ENCODE results near the gene UBTD2. TPM values are rescaled to one million over a fixed set of nuclear protein-coding genes. Genes with fewer than 3 reads are reported as not detected.

UBTD2 gene
- total RNA-seq, 4 donors from 2014 or later: 14.5 to 22.1 (median 16.2) TPM

DNA sequence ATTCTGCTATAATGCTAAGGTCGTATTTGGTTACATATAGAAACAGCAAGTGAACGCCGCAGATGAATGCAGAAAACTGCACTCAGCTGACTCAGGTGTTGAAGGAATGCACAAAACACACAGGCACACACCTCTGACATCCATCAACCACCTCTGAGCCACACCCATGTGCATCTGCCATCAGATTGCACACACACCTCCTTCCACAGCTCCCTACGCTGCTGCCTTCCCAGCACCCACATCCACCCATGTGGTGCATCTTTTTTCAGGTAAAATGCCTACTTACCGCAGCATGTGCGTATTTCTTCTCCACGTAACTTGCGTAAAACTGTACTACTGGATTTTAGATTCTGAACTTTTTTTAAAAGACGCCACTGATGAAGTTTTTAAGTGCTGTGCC is 102.6 kb downstream of the UBTD2 start:
- DNase-seq (ENCODE audit: low spot score) (no peak), ATAC-seq (ENCODE audit: low FRiP score) (no peak)

DNA sequence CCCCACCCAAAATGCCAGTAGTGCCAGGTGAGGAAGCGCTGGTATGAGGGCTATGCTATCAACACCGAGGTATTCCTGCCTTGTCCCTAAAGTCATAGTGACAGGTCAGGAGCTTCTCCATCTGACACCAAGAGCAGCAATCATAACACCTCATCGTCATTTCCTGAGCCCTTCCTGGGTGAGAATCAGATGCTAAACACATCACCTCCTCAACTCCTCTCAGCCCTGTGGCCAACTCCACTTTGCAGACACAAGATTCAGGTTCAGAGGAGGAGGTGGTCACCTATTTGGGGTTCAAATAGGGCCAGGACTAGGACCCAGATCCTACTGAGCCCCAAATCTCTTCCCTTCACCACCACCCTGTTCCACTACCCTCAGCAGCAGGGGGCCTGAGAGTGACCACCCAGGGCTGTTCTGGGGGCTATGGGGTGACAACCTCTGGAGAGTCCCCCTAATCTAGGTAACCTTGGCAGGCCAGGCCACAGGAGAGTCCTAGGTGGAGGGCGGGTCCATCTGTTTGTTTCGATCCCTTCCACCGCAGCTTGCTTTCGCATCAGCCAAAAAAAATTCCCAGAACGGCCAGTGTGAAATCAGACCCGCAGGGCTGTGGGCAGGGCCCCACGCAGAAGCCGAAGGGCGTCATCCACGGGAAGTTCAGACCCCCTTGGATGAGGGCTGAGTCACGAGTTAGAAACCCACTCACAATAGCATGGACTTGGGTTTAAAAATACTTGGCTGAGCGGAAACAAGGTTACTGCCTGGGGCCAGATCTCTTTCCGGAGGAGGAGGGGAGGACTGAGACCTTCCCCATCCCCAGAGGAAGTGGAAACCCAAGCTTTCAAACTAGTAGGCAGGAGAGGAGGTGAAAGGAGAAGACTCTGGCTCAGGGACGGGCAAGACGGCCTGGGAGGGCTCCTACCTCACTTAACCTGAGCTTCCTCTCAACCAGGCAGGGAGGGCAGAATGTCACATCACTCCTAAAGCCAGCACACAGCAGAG is 104.3 kb downstream of the UBTD2 start:
- peak; percentile 42 for ATAC-seq (ENCODE audit: low FRiP score)
- DNase-seq (ENCODE audit: low spot score): no peak

More for the DNA sequence above, 102.6 kb downstream of the UBTD2 start:
- TF ChIP-seq, protein P1, sequence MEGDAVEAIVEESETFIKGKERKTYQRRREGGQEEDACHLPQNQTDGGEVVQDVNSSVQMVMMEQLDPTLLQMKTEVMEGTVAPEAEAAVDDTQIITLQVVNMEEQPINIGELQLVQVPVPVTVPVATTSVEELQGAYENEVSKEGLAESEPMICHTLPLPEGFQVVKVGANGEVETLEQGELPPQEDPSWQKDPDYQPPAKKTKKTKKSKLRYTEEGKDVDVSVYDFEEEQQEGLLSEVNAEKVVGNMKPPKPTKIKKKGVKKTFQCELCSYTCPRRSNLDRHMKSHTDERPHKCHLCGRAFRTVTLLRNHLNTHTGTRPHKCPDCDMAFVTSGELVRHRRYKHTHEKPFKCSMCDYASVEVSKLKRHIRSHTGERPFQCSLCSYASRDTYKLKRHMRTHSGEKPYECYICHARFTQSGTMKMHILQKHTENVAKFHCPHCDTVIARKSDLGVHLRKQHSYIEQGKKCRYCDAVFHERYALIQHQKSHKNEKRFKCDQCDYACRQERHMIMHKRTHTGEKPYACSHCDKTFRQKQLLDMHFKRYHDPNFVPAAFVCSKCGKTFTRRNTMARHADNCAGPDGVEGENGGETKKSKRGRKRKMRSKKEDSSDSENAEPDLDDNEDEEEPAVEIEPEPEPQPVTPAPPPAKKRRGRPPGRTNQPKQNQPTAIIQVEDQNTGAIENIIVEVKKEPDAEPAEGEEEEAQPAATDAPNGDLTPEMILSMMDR (IDR thresholded peaks at IDR 0.05): no peak

DNA sequence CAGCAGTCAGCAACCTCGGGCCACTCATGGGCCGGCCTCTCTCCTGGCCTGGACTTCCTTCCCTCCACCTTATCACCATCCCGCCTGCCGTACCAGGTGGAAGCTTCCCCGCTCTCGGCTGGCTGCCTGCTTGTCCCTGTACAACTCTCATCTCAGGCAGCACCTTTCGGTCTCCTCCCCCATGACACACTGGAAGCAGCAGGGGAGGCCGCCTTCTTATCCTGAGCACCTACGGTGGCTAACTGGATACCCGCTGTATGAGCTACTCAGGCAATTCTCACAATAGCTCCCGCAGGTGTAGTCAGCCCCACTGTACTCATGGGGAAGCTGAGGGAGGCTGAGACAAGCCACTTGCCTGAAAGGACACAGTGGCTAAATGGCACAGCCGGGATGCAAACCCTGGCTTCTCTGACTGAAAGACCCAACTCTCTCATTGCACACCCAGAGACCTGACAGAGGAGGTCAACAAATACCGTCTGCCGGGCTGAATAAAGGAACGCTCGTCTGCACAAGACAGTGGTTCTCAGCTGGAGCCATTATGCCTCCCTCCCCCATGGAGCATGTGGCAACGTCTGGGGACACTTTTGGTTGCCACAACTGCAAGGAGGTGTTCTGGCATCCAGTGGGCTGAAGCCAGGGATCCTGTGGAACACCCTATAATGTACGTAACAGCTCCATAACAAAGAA is 105.1 kb downstream of the UBTD2 start:
- DNase-seq (ENCODE audit: low spot score): no peak
- no peak for ATAC-seq (ENCODE audit: low FRiP score)
- TF ChIP-seq, protein P1 (IDR thresholded peaks at IDR 0.05): no peak

More for the DNA sequence above, 104.3 kb downstream of the UBTD2 start:
- TF ChIP-seq, protein P1 (IDR thresholded peaks at IDR 0.05): no peak

DNA sequence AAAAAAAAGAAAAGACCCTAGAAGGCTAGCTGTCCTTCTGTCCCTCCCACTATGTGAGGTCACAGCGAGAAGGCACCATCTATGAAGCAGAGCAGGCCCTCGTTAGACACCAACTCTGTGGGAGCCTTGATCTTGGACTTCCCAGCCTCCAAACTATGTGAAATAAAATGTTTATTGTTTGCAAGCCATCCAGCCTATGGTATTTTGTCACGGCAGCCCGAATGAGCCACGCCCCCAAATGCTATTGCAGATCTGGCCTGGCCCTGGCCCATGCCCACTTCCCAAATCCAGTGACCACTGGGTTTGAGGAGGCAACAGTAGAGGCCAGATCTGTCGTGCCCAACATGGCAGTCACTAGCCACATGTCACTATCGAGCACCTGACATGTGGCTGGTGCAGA is 106.4 kb downstream of the UBTD2 start:
- TF ChIP-seq, protein P1 (IDR thresholded peaks at IDR 0.05): no peak
- DNase-seq (ENCODE audit: low spot score) (no peak), ATAC-seq (ENCODE audit: low FRiP score) (no peak)

DNA sequence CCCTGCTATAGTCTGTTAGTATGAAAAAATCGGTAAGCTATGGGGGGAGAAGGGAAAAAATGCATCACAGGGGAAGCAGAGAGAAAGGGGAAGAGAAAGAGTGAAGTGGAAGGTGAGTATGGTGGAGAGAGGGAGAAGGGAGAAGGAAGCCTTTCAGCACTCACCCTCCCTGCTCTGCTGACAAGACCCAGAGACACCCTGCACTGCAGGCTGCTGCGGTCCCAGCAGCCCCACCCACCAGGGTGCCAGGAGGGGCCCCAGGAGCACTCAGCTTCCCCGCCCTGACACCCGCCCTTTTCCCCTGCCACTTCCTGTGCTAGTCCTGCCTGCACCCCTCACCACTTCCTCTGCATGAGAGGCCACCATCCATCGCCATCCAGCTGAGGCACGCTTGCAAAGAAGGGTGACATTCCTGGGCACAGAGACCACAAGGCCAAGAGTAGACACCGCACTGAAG is 108.3 kb downstream of the UBTD2 start:
- ATAC-seq (ENCODE audit: low FRiP score) (no peak), DNase-seq (ENCODE audit: low spot score) (no peak)
- TF ChIP-seq, protein P1 (IDR thresholded peaks at IDR 0.05): no peak

DNA sequence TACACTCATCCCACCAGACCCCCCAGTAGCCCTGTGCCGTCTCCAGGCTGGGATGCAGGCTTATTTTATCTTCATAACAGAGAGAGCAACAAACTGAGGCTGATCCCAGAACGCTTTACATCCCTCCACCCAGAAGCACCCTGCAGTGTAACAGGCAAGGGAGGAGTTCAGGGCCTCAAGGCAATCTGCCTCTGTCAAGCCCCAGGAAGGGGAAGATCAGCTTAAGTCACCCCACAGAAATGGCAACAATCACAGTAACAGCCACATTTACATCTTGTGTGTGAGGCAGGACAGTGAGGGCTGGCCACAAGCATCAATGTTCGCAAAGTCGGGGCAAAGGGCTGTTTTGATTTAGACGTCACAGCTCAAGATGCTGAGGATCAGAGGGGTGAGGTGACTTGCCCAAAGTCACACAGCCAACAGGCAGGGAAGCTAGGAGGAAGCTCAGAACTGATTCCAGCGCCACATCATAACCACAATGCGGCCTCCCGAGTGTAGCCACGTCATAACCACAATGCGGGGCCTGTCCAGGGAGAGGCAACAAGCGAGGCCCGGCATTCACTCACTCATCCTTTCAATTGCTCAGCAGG is 109.9 kb downstream of the UBTD2 start:
- TF ChIP-seq, protein P1 (IDR thresholded peaks at IDR 0.05): no peak
- no peak for DNase-seq (ENCODE audit: low spot score)
- no peak for ATAC-seq (ENCODE audit: low FRiP score)

All from omental fat pad (tissue), 4 donors.